HG03457 (cell line): ENCODE data around the gene TTYH2.

Experiments used
- ATAC-seq: cut with Tn5 transposase; IDR thresholded peaks from one replicate; pipeline ENCODE4 v1.9.1; 2021; ENCODE audit warnings: moderate number of reproducible peaks; ENCODE audit not compliant: unreplicated experiment

Gene TTYH2

DNA sequence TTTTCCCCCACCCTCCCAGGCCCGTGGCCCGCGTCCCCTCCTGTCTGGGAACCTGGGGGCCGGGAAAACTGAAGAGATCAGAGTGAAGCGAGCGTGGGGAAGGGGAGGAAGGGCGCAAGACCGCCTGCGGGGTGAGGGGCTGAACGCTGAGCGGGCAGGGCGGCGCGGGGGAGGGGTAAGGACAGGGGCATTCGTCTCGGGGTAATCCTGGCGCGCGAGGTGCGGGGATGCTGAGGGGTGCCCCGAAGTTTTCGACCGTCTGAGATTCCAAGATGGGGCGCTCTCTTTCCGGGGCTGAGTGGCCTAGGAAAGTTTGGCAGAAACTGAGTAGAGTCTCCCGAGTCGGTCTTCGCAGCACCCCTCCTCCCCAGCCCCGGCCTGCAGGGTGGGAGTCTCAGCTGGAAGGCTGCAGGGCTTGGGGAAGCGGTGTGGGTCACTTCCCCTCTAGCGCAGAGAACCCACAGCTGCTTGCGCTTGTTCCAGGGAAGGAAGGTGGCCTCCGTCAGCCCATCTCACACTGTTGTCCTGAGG lies 555 bp downstream of the TTYH2 start:
- ATAC-seq: no peak

DNA sequence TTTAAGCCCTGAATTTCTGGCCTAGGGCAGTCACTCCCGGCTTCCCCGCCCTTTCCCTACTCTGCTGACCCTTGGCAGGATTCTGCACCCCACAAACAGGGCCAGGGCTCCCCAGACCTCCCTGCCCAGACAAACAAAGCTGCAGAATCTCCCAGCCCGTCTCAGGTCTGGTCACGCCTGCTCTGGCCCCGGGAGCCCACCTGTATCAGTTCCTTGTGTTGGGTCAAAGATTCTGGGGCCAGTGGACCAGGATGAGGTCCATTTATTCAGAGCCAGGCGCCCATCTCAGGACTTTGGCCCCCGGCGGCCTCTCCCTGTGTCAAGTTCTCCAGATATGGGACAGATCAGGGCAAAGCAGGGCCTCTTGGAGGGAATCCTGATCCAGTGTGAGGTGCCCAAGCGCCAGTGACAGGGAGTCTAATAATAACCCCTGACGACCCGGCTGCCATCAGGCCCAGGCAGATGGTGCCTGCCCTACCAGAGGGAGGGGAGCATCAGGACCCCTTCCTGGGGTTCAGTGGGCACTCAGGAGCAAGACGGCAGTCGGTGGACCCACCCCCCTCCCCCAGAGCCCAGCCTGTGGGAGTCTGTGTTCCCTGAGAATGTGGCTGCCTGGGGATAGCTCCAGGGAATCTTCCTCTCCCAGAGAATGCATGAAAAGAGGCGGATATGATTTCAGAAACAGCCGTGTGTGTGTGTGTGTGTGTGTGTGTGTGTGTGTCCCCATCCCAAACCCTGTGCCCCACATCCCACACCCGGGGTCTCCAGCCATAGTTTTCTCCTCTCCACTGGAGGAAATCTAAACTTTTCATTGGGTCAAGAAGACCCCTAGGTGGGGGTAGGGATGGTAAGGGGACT lies 1.3 kb downstream of the TTYH2 start:
- ATAC-seq: no peak

DNA sequence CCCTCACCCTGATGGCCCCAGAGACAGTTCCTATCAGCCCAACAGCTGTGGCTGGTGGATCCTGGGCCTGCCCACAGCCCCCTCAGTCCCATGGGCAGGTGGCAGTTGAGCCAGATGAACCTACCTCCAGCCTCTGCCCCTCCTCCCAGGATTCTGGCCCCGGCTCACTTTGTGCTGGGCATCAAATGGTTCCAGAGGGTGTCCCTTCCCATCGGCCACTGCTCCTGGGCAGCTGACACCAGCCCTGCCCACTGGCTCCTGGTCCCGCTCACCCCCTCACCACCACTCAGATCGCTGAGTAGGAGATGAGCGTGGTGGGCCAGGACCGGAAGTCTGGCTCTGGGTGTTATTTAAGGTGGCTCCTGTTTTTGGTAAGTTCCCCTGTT lies 2.0 kb downstream of the TTYH2 start:
- ATAC-seq: no peak

DNA sequence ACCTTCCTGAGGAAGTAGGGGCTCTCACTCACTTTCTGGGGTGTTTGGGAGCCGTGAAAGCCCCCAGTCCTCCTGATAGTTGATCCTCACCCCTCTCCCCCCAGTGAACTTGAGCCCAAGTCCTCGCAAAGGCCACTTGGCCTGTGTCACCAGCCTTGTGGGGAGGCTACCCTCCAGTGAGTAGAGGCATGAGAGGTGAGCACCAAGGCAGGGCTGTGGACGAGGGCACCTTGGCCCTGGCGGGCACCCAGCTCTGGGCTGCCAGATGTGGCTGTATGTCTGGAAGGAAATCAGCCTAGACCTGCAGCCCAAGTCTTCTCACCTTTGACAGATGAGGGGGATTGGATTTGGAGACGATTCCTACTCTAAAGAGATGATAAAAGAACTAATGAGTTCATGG lies 3.1 kb downstream of the TTYH2 start:
- no peak for ATAC-seq

DNA sequence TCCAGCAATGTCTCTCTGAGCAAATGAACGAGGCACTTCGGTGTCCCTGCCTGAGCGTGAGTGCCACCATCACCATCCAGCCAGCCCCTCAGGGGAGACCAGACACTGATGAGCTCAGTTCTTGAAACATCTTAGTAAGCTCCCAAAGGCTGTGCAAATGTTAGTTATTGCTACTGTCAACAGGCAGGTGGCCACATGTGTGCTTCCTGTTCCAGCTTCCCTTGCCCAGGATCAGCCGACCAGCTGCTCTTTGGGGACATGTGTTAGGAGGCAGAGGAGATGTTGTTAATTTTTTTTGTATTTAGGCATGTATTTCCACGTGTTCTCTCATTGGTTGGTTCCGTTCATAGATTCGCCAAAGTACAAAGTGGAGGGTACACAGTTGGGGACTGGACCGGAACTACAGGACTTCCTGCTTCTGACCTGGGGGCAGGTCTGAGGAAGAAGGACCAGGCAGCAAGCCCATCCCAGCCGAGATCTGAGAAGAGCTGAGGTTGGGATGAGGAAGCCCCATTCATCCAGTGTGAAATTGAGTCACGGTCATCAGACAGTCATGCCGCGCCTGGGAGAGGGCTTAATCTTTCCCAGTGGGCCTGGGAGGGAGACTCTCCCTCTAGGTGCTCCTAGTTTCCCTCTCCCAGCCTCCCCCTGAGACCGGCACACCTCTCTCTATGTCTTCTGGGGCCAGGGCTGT lies 3.8 kb downstream of the TTYH2 start:
- no peak for ATAC-seq

DNA sequence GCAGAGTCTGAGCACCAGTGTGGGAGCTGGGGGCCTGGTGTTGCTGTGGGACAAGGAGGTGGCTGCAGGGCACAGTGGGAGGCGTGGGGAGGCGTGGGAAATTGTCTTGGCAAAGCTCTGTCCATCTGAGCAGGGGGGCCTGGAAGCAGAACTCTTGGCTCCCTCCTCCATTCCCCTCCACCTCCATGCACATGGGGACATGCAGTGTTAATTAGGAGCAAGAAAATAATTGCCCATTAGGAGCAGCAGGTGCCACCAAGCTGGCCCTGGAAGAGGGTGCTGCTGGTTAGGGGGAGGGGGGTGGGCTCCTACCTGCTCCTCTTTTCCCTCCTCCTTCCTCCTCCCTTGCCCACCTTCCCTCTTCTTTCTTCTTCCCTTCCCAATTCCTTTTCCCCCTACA lies 4.5 kb downstream of the TTYH2 start:
- ATAC-seq: no peak

DNA sequence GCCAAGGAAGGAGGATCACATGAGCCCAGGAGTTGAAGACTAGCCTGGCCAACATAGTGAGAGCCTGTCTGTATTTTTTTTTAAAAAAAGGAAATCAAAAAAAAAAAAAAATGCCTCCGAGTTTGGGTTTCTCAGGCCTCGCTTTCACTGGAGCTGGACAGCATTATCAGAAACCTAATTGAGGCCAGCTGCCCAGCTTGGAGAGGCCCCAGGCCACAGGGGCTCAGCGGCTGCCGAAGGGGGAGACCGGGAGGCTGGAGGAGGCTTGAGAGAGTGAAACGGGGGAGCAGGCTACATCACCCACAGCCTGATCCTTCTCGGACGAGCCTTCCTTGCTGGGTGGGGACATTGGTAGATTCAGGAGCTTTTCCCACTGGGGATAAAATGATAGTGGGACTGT lies 5.1 kb downstream of the TTYH2 start:
- no peak for ATAC-seq

DNA sequence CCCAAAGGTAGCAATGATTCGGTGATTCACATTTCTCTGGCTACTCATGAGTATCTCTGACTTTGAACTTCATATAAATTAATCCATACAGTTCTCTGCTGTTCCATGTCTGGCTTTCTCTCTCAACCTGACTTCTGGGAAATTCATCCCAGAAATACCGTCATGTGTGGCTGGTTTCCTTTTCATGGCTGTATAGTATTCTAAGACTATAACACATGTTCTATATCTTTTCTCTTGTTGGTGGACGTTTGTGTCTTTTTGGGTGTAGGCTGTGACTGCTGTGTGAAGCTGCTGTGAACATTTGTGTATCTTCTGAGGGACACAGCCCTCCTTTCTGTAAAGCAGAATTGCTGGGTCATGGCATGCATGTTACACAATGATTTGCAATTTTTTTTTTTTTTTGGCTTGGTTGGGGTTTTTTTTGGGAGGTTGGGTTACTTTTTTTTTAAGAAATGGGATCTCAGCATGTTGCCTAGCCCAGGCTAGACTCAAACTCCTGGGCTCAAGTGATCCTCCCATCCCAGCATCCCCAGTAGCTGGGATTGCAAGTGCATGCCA lies 6.3 kb downstream of the TTYH2 start:
- ATAC-seq: no peak

DNA sequence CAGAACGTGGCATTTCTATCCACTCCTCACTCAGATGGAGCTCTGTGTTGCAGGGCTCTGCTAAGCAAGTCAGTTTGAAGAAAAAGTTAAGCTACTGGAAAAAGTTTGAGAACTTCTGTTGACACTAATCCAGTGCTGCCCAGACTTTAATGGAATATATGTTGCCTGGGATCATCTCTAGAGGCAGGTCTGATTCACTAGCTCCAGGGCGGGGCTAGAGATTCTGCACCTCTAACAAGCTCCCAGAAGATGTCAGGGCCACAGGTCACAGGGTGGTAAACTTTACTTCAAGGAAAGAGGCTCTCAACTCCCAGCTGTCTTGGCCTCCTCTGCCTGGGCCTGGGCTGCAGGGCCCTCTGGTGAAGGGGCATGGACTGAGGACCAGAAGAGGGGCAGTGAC lies 6.8 kb downstream of the TTYH2 start:
- no peak for ATAC-seq

DNA sequence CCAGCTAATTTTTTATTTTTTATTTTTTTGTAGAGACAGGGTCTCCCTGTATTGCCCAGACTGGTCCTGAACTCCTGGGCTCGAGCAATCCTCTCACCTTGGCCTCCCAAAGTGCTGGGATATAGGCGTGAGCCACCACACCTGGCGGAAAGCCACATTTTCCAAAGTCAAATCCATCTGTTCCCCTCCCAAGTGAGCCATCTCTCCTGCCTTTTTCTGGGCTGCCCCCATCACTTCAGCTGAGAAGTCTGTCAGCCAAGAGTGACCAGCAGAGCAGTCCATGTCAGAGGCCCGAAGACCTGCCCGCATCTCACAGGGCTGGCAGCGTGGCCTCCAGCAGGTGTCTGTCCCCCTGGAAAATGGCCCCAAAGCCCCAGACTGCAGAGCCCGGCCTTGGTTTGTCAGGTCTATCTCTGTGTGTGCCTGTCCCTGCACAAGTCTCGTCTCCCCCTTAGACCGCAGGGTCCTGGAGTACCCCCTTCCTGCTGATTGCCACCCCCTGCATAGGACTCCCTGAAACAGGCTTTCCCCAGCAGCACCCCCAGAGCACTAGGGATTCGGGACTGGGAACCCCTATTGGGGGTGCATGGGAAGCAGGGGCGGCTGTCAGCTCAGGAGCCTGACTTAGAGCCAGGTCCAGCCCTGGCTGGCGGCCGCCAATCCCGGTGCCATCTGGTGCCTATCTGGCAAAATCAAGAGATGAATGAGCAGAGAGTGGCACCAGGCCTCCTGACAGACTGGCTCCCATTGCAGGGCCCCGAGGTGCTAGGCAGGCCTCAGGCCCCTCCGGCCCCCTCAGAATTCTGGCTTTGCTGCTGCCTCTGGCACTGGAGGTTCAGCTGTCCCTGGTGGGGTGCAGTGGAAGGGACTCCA lies 7.8 kb downstream of the TTYH2 start:
- no peak for ATAC-seq

DNA sequence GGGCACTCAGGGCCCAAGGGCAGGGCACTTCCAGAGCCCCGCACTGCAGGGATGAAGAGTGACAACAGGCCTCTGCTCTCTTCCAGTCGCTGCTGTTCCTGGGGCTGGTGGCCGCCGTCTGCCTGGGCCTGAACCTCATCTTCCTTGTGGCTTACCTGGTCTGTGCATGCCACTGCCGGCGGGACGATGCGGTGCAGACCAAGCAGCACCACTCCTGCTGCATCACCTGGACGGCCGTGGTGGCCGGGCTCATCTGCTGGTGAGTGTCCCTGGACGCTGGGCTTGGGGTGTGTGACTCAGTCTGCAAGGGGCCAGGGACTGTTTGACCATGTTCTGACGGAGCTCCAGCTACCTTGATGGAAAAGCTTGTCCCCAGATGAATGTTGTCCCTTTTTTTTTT lies 9.0 kb downstream of the TTYH2 start:
- ATAC-seq: no peak

DNA sequence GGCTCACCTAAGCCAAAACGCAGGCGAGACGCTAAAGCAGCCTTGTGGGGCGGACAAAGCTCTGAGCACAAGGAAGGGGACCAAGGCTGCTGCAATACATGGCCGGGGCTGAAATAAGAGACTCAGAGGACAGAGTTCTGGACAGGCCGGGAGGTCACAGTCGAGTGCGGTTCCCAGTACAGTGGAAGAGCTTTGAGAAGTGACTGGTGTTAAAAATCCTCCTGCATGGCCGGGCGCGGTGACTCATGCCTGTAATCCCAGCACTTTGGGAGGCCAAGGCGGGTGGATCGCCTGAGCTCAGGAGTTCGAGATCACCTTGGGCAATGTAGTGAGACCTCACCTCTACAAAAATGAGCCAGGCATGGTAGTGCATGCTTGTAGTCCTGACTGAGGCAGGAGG lies 10.5 kb downstream of the TTYH2 start:
- ATAC-seq: no peak

DNA sequence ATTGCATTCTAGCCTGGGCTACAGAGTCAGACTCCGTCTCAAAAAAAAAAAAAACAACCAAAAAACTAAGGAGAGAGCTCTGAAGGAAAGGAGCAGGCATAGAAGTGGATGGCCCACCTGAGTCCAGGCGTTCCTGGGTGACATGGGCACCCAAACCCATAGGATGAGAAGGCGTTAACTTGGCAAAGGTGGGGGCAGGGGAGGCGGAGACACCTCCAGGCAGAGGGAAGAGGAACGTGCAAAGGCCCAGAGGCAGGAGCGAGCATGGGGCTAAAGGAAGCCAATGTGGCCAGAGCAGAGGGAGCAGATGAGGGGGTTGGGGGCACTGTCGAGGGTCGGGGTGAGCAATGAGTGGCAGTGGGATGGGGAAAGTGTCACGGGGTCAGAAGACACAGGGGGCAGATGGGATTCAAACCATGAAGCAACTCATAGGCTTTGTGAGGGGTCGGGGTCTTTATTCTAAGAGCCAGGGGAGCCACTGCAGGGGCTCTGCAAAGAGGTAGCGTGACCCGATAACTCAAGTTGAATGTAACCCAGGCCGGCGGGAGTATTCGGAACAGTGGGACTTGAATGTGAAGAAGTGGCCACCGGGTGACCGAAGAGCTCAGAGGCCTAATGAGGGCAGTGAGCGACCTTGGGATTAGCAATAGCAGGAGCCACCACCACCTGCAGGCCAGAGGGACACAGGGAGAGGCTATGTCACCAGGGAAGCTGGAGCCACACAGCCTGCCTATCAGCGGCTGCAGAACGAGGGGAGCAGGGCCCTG lies 11.8 kb downstream of the TTYH2 start:
- no peak for ATAC-seq

DNA sequence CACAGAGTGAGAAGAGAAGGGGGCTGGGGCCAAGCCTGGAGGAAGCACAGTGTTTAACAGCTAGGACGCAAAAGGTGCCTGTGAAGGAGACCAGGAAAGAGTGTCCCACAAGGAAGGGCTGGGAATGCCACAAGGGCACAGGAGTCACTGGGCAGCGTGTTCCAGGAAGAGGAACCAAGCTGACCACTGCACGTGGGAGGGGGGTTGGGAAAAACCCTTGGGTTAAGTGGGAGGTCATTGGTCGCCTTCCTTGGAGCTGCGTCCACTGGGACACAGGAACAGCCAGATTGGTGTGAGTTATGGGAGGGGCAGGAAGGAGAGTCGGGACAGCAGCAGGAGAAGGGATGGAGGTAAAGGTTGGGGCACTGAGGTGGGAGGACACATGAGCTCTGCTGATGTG lies 12.9 kb downstream of the TTYH2 start:
- ATAC-seq: no peak

DNA sequence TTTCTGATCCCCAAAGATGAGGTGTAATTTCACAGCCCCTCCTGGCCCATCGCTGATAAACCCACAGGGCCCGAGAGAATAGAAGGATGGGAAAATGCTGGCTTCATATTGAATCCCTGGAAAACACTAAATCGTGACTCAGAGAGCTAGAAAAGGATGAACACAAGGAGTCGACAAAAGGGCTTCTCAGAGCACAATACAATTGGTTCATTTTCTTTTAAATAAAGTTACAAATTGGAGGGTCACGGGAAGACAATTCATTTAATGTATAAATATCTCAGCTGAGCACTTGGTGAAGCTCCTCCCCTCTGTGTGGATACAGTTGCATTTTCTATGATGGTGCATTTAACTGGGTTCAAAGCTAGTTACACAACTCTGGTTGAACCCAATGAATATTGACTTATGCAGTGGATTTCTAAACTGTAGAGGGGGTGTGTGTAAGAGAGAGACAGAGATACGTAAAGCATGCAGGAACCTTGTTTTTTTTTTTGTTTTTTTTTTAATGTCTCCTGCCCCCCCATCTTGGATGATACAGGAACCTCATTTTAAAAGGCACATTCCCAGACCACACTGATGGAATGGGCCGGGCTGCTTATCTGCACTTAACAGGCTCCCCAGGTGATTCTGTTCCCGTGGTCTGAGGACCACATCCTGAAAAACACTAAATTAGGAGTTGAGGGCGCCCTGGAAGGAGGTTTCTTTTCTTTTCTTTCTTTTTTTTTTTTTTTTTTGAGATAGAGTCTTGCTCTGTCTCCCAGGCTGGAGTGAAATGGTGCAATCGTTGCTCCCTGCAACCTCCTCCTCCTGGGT lies 14.1 kb downstream of the TTYH2 start:
- ATAC-seq: no peak

DNA sequence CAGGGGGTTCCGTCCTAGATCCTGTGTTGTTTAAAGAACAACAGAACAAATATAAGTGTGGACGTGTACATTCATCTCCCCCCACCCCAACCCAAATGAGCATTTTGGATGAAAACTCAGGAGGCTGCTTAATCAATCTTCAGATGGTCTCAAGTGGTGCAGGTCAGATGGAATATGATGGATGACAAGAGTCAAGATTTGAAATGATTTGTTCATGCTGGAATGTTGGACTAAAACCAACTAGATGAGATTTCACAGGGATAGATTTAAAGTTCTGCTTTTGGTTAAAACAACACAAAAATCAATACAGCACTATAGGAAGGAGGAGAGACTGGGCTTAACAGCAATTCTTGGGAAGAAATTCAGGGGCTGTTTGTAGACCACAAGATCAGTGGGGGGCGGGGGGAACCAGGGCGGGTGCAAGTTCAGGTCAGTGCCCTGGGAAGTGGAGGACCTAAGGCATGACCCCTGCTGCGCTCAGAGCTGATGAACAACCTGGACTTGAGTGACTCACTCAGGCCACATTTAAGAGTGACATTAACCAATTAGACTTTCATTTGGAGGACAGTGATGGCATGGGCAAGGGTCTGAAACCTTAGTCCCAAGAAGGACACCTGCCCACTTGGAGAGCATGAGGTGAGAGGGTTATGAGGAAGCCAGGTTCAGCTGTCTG lies 15.1 kb downstream of the TTYH2 start:
- ATAC-seq: no peak

DNA sequence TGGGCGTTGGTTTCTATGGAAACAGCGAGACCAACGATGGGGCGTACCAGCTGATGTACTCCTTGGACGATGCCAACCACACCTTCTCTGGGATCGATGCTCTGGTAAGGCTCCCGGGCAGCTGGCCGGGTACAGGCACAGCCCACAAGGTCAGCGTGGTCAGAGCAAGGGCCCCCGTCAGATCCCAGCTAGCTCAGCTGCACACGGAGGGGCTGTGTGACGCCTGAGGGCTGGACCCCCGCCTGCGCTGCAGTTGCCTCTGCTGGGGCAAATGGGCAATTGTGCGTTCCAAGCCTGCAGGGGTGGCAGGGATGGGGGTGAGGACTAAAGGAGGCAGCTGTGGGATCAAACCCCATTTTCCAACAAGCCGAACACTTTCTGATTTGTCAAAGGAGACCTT lies 17.5 kb downstream of the TTYH2 start:
- ATAC-seq: no peak

DNA sequence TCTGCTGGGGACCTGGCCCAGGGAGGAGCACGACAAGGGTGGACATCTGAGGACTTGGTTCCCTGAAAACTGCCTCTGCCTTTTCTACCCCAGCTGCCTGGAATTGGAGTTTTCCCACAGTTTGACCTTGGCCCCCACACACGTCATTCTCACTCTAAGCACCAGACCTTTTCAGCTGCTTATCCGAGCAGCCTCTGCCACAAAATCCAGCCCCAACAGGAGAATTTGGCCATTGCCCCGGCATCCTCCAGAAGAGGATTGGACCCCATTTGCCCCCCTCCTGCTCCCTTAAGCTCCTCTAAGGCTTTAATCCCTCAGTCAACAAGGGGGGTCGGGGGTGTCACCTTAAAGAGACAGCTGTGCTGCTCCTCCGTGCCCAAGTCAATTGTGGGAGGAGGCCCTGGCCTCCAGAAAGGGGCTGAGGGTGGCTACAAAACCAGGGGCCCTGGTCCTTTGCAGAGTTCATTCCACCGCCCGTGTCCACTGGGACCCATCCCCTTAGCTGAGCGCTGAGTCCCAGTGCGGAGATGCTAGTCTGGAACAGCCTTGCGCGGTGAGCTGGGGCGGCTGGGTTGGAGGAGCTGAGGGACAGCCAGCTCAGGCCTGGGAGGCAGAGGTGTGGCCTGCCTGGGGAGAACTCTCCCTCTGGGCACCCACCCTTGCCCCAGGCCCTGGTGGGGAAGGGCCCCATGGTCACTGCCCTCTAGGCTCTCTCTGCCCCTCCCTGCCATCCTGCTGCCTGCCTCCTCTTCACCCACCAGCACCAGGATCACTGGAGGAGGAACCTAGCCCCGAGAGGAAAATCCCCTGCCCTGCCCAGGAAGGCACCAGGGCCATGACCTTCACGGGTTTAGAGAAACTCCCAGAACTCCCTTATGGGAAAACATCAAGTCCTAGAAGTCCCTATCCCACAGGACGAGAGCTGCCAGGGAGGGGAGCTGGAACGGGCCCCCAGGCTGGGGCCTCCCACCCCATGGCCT lies 18.8 kb downstream of the TTYH2 start:
- ATAC-seq: no peak
